Stimulated activated CD4-positive, alpha-beta T cell treated with anti-CD3 and anti-CD28 coated beads, Interleukin-4, amount 100 ng/mL, for 1 hour (primary cell): ENCODE results near the gene GLRX5.
"Not testable (repeated sequence)": the region's sequence is repeated elsewhere in the genome, so short reads cannot be mapped to it uniquely, and the experiment has no call there.

ENCODE experiments used
- DNase-seq: peaks from one replicate; pipeline ENCODE4 v3.0.0-alpha.2; 2020

The GLRX5 gene

GRCh38 chr14:95499354-95499750 lies 35.5 kb upstream of the GLRX5 start:
- no peak for DNase-seq

- DNase-seq: no peak
Measured at GRCh38 chr14:95500201-95500681, 34.6 kb upstream of the GLRX5 start.

GRCh38 chr14:95500772-95501401 lies 34.0 kb upstream of the GLRX5 start:
- DNase-seq: no peak

GRCh38 chr14:95502381-95502950 lies 32.4 kb upstream of the GLRX5 start:
- DNase-seq: no peak

- no peak for DNase-seq
Measured at GRCh38 chr14:95503365-95504134, 31.3 kb upstream of the GLRX5 start.

- no peak for DNase-seq
Measured at GRCh38 chr14:95504135-95505029, 30.5 kb upstream of the GLRX5 start.

- no peak for DNase-seq
Measured at GRCh38 chr14:95505030-95505589, 29.7 kb upstream of the GLRX5 start.

GRCh38 chr14:95507174-95507573 lies 27.7 kb upstream of the GLRX5 start:
- no peak for DNase-seq

- DNase-seq: no peak
Measured at GRCh38 chr14:95507701-95508103, 27.1 kb upstream of the GLRX5 start.

GRCh38 chr14:95508377-95508776 lies 26.5 kb upstream of the GLRX5 start:
- no peak for DNase-seq

- no peak for DNase-seq
Measured at GRCh38 chr14:95509495-95509894, 25.4 kb upstream of the GLRX5 start.

- not testable (repeated sequence) for DNase-seq
Measured at GRCh38 chr14:95510344-95510743, 24.5 kb upstream of the GLRX5 start.

- DNase-seq: no peak
Measured at GRCh38 chr14:95510804-95511203, 24.0 kb upstream of the GLRX5 start.

- DNase-seq: no peak
Measured at GRCh38 chr14:95511687-95512086, 23.2 kb upstream of the GLRX5 start.

GRCh38 chr14:95513291-95513690 lies 21.6 kb upstream of the GLRX5 start:
- DNase-seq: no peak

- DNase-seq: no peak
Measured at GRCh38 chr14:95514131-95515079, 20.4 kb upstream of the GLRX5 start.

- DNase-seq: no peak
Measured at GRCh38 chr14:95515080-95515489, 19.8 kb upstream of the GLRX5 start.

GRCh38 chr14:95515596-95516552 lies 19.0 kb upstream of the GLRX5 start:
- peak; percentile 84 for DNase-seq

- DNase-seq: peak; percentile 53
Measured at GRCh38 chr14:95516554-95517181, 18.2 kb upstream of the GLRX5 start, which contains the start of gene SYNE3. Gene SYNE3, minus strand, starts transcription at chr14:95516650. Its CDS starts 40,829 bp downstream, at chr14:95475821.
